WTC11 (cell line): ENCODE results near the gene GLIPR2. TPM values are rescaled to one million over a fixed set of nuclear protein-coding genes. Genes with fewer than 3 reads are reported as not detected.

ENCODE experiments used
- ATAC-seq: fragments of 200-7000 bp; cut with Tn5 transposase; 2 replicates; pipeline ENCODE4 v1.10.0; 2021; ENCODE audit warnings: mild to moderate bottlenecking, moderate library complexity
- CTCF ChIA-PET: fragments of 300-600 bp; sonication (Branson Sonifier 250); formaldehyde crosslinking; loops from one replicate; lab custom pipeline; 2021; ENCODE audit warnings: antibody characterized with exemption; lab: Charles Lee
- POLR2A ChIA-PET: fragments of 350-600 bp; sonication (Branson Sonifier 250); formaldehyde crosslinking; loops from one replicate; lab custom pipeline; 2021; ENCODE audit warnings: antibody characterized with exemption; lab: Charles Lee
- DNase-seq: peaks from one replicate; pipeline ENCODE4 v3.0.0; 2021; ENCODE audit warnings: low spot score
- H3K27ac Mint-ChIP-seq: 2 replicates; pipeline ENCODE4 v1.8.0; 2021; ENCODE audit warnings: mixed read lengths
- H3K27me3 Mint-ChIP-seq: 2 replicates; pipeline ENCODE4 v1.8.0; 2021; ENCODE audit warnings: low read depth, mild to moderate bottlenecking, moderate library complexity, mixed read lengths
- H3K36me3 Mint-ChIP-seq: 2 replicates; pipeline ENCODE4 v1.8.0; 2021; ENCODE audit warnings: mixed read lengths
- H3K4me1 Mint-ChIP-seq: 2 replicates; pipeline ENCODE4 v1.8.0; 2022; ENCODE audit warnings: mixed read lengths
- H3K4me3 Mint-ChIP-seq: 2 replicates; pipeline ENCODE4 v1.8.0; 2021; ENCODE audit warnings: mild to moderate bottlenecking, moderate library complexity, mixed read lengths
- H3K9me3 Mint-ChIP-seq: 2 replicates; pipeline ENCODE4 v1.8.0; 2021; ENCODE audit warnings: mixed read lengths
- ATF1 ChIP-seq: sonication (generic); formaldehyde crosslinking; IDR thresholded peaks from 2 replicates; pipeline ENCODE4 v1.8.1; 2023; ENCODE audit warnings: mild to moderate bottlenecking, moderate library complexity, missing genetic modification reagents
- CREB1 ChIP-seq: sonication (generic); formaldehyde crosslinking; IDR thresholded peaks from 2 replicates; pipeline ENCODE4 v1.8.0; 2023; ENCODE audit warnings: mild to moderate bottlenecking, missing genetic modification reagents
- FOXP1 ChIP-seq: sonication (generic); formaldehyde crosslinking; IDR thresholded peaks from 2 replicates; pipeline ENCODE4 v1.8.0; 2022; ENCODE audit warnings: missing genetic modification reagents, mild to moderate bottlenecking, moderate library complexity, borderline replicate concordance
- GRHL2 ChIP-seq: fragments of 250-450 bp; sonication (Bioruptor Pico); IDR thresholded peaks from 2 replicates; pipeline ENCODE4 v1.8.0; 2022; ENCODE audit warnings: mild to moderate bottlenecking, moderate library complexity; ENCODE audit not compliant: insufficient replicate concordance, severe bottlenecking
- JAZF1 ChIP-seq: fragments of 250-450 bp; sonication (Bioruptor Pico); IDR thresholded peaks from 2 replicates; pipeline ENCODE4 v1.9.0; 2021; ENCODE audit warnings: moderate library complexity, mild to moderate bottlenecking, inconsistent platforms
- JUN ChIP-seq: sonication (generic); formaldehyde crosslinking; IDR thresholded peaks from 2 replicates; pipeline ENCODE4 v1.8.0; 2023; ENCODE audit warnings: mild to moderate bottlenecking, missing genetic modification reagents
- MXD4 ChIP-seq: fragments of 250-450 bp; sonication (Bioruptor Pico); IDR thresholded peaks from 2 replicates; pipeline ENCODE4 v1.8.0; 2021; ENCODE audit warnings: mild to moderate bottlenecking, moderate library complexity, borderline replicate concordance
- NR2C2 ChIP-seq: sonication (generic); formaldehyde crosslinking; IDR thresholded peaks from 2 replicates; pipeline ENCODE4 v1.8.0; 2022; ENCODE audit warnings: mild to moderate bottlenecking, missing genetic modification reagents
- NR3C1 ChIP-seq: sonication (generic); formaldehyde crosslinking; conservative IDR thresholded peaks from 2 replicates; pipeline ENCODE4 v1.8.1; 2023; ENCODE audit warnings: low read depth, mild to moderate bottlenecking, missing genetic modification reagents
- OVOL2 ChIP-seq: fragments of 250-450 bp; sonication (Bioruptor Pico); IDR thresholded peaks from 2 replicates; pipeline ENCODE4 v1.9.0; 2021; ENCODE audit warnings: mild to moderate bottlenecking, borderline replicate concordance
- SMAD3 ChIP-seq: sonication (generic); formaldehyde crosslinking; IDR thresholded peaks from 2 replicates; pipeline ENCODE4 v1.8.0; 2022; ENCODE audit warnings: missing genetic modification reagents, mild to moderate bottlenecking, borderline replicate concordance
- SP1 ChIP-seq: sonication (generic); formaldehyde crosslinking; conservative IDR thresholded peaks from 2 replicates; pipeline ENCODE4 v1.8.1; 2022; ENCODE audit warnings: missing genetic modification reagents
- TEAD1 ChIP-seq: sonication (generic); formaldehyde crosslinking; IDR thresholded peaks from 2 replicates; pipeline ENCODE4 v1.8.0; 2022; ENCODE audit warnings: mild to moderate bottlenecking, missing genetic modification reagents
- ZBTB21 ChIP-seq: sonication (generic); formaldehyde crosslinking; IDR thresholded peaks from 2 replicates; pipeline ENCODE4 v1.8.1; 2023; ENCODE audit warnings: mild to moderate bottlenecking, missing genetic modification reagents, borderline replicate concordance
- total RNA-seq: library from RNA; stranded (reverse); gene quantifications from 3 replicates; pipeline ENCODE4 v1.2.3, GENCODE V29; 2021
- TF ChIP-seq, protein P1 (sequence below): sonication (generic); formaldehyde crosslinking; IDR thresholded peaks from 2 replicates; pipeline ENCODE4 v1.8.0; 2022; ENCODE audit warnings: missing genetic modification reagents
- TF ChIP-seq, protein P2 (sequence below): sonication (generic); formaldehyde crosslinking; IDR thresholded peaks from 2 replicates; pipeline ENCODE4 v1.8.1; 2023; ENCODE audit warnings: mild to moderate bottlenecking, missing genetic modification reagents, moderate library complexity
- TF ChIP-seq, protein P3 (sequence below): sonication (generic); formaldehyde crosslinking; IDR thresholded peaks from 2 replicates; pipeline ENCODE4 v1.8.1; 2023; ENCODE audit warnings: mild to moderate bottlenecking, missing genetic modification reagents, borderline replicate concordance
- TF ChIP-seq, protein P4 (sequence below): sonication (generic); formaldehyde crosslinking; IDR thresholded peaks from 2 replicates; pipeline ENCODE4 v1.8.1; 2022; ENCODE audit warnings: mild to moderate bottlenecking, missing genetic modification reagents, moderate library complexity, borderline replicate concordance
- TF ChIP-seq, protein P5 (sequence below): fragments of 250-450 bp; sonication (Bioruptor Pico); IDR thresholded peaks from 2 replicates; pipeline ENCODE4 v1.9.0; 2021; ENCODE audit warnings: mild to moderate bottlenecking
- TF ChIP-seq, protein P6 (sequence below): sonication (generic); formaldehyde crosslinking; IDR thresholded peaks from 2 replicates; pipeline ENCODE4 v1.8.1; 2023; ENCODE audit warnings: mild to moderate bottlenecking, moderate library complexity, missing genetic modification reagents

The GLIPR2 gene
- total RNA-seq, 1 experiment from 2014 or later = 3.7 TPM

DNA sequence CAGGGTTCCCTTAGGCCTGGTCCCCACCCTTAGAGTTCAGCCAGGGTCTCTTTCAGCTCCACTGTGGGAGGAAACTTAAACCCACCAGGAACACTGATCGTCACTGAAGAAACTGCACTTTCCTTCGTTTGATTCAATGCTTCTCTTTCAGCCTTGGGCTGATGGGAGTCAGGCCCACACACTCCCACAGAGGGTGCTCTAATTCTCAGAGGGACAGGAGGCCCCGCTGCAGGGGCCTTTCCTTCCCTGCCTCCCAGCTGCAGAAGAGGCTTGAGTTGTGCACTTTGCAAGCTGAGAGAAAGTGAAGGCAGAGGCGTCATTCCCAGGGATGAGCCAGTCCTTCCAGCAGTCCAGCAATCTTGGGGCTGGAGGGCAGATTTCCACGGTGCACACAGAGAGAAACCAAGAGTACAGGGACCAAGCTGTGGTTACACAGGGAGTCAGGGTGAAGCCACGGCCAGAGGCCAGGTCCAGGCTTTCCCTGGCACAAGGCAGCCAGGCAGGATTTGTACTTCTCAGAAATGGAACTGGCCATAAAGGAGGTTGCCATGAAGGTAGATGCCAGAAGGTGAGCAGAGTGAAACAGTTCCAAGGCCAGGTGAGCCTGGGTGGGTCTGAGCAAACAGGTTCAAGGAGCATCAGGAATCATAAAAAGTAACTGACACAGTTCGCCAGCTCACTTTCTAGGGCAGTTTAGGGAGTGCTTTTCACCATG lies 10.4 kb upstream of the GLIPR2 start:
- ChIA-PET CTCF (interaction anchor here (0.8 to 4.4 kb wide), 2 partner anchors 40 to 65 kb away, joined by 4 to 16 read pairs; partner anchors contain the start of gene CLTA), POLR2A (interaction anchor here (1.1 kb wide), 1 partner anchor 37 kb away, joined by 3 read pairs; no protein-coding TSS in a partner anchor)
- no peak for DNase-seq
- H3K27me3 Mint-ChIP-seq = peaks cover 5% of the 10 kb centered on the region; the same call in 1 of the 2 replicates
- H3K27ac Mint-ChIP-seq = no peak overlapping the region
- H3K9me3 Mint-ChIP-seq = no peaks in the 10 kb centered on the region
- TF ChIP-seq CREB1 (CRISPR knock-in tag) = no peak
- TF ChIP-seq, protein P1, sequence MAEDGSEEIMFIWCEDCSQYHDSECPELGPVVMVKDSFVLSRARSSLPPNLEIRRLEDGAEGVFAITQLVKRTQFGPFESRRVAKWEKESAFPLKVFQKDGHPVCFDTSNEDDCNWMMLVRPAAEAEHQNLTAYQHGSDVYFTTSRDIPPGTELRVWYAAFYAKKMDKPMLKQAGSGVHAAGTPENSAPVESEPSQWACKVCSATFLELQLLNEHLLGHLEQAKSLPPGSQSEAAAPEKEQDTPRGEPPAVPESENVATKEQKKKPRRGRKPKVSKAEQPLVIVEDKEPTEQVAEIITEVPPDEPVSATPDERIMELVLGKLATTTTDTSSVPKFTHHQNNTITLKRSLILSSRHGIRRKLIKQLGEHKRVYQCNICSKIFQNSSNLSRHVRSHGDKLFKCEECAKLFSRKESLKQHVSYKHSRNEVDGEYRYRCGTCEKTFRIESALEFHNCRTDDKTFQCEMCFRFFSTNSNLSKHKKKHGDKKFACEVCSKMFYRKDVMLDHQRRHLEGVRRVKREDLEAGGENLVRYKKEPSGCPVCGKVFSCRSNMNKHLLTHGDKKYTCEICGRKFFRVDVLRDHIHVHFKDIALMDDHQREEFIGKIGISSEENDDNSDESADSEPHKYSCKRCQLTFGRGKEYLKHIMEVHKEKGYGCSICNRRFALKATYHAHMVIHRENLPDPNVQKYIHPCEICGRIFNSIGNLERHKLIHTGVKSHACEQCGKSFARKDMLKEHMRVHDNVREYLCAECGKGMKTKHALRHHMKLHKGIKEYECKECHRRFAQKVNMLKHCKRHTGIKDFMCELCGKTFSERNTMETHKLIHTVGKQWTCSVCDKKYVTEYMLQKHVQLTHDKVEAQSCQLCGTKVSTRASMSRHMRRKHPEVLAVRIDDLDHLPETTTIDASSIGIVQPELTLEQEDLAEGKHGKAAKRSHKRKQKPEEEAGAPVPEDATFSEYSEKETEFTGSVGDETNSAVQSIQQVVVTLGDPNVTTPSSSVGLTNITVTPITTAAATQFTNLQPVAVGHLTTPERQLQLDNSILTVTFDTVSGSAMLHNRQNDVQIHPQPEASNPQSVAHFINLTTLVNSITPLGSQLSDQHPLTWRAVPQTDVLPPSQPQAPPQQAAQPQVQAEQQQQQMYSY (CRISPR knock-in tag) = peak; percentile 30; the same call in 1 of the 2 replicates
- TF ChIP-seq, all 79 proteins: peak for 1
- no peak; the same call in 1 of the 2 replicates for ATAC-seq
- Mint-ChIP-seq H3K4me1 (no peaks in the 10 kb centered on the region), H3K36me3 (peaks cover 5% of the 10 kb centered on the region), H3K4me3 (no peak overlapping the region)

DNA sequence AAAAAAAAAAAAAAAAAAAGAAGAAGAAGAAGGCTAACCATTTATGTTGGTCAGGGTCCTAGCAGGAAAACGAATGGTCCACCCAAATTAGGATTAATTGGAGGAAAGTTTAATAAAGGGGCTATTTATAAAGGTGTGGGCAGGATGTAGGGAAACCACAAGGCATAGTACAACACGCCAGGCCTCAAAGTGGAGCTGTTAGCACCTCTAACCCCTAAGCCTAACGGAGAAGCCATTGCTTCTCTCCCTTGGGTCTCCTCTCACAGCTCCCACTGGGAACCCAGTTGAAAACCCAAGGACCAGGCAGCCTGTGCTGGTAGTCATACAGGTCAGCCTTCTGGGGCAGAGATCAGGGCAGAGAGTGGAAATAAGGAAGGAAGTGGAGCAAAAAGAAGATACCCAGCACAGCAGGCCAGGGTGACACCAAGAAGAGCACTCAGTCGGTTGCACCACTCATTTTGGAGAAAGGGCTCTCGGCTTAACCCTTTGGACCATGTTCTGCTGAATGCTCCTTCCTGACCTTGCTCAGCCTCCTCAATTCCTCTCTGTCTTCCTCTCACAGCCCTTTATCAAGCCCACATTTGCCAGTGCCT lies 8.8 kb upstream of the GLIPR2 start:
- POLR2A ChIA-PET = no interaction called here
- DNase-seq (no peak), ATAC-seq (no peak)
- CTCF ChIA-PET = interaction anchor here (4.4 kb wide), 1 partner anchor 38 kb away, joined by 16 read pairs; no protein-coding TSS in a partner anchor
- H3K36me3 Mint-ChIP-seq = peaks cover 2% of the 10 kb centered on the region; the same call in 1 of the 2 replicates
- H3K4me1 Mint-ChIP-seq = peaks cover 9% of the 10 kb centered on the region
- H3K27me3 Mint-ChIP-seq = peaks cover 21% of the 10 kb centered on the region
- no peak overlapping the region for H3K27ac Mint-ChIP-seq
- H3K9me3 Mint-ChIP-seq = no peaks in the 10 kb centered on the region
- H3K4me3 Mint-ChIP-seq = no peak overlapping the region
- no peak for TF ChIP-seq JUN (CRISPR knock-in tag)
- TF ChIP-seq TEAD1 (CRISPR knock-in tag) = no peak
- TF ChIP-seq NR3C1 (CRISPR knock-in tag) = no peak
- no peak for TF ChIP-seq MXD4 (CRISPR knock-in tag)
- no peak for TF ChIP-seq ATF1
- no peak for TF ChIP-seq NR2C2
- TF ChIP-seq, protein P2, sequence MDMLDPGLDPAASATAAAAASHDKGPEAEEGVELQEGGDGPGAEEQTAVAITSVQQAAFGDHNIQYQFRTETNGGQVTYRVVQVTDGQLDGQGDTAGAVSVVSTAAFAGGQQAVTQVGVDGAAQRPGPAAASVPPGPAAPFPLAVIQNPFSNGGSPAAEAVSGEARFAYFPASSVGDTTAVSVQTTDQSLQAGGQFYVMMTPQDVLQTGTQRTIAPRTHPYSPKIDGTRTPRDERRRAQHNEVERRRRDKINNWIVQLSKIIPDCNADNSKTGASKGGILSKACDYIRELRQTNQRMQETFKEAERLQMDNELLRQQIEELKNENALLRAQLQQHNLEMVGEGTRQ (CRISPR knock-in tag) = no peak
- TF ChIP-seq, protein P3, sequence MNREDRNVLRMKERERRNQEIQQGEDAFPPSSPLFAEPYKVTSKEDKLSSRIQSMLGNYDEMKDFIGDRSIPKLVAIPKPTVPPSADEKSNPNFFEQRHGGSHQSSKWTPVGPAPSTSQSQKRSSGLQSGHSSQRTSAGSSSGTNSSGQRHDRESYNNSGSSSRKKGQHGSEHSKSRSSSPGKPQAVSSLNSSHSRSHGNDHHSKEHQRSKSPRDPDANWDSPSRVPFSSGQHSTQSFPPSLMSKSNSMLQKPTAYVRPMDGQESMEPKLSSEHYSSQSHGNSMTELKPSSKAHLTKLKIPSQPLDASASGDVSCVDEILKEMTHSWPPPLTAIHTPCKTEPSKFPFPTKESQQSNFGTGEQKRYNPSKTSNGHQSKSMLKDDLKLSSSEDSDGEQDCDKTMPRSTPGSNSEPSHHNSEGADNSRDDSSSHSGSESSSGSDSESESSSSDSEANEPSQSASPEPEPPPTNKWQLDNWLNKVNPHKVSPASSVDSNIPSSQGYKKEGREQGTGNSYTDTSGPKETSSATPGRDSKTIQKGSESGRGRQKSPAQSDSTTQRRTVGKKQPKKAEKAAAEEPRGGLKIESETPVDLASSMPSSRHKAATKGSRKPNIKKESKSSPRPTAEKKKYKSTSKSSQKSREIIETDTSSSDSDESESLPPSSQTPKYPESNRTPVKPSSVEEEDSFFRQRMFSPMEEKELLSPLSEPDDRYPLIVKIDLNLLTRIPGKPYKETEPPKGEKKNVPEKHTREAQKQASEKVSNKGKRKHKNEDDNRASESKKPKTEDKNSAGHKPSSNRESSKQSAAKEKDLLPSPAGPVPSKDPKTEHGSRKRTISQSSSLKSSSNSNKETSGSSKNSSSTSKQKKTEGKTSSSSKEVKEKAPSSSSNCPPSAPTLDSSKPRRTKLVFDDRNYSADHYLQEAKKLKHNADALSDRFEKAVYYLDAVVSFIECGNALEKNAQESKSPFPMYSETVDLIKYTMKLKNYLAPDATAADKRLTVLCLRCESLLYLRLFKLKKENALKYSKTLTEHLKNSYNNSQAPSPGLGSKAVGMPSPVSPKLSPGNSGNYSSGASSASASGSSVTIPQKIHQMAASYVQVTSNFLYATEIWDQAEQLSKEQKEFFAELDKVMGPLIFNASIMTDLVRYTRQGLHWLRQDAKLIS (CRISPR knock-in tag) = no peak
- TF ChIP-seq, protein P4, sequence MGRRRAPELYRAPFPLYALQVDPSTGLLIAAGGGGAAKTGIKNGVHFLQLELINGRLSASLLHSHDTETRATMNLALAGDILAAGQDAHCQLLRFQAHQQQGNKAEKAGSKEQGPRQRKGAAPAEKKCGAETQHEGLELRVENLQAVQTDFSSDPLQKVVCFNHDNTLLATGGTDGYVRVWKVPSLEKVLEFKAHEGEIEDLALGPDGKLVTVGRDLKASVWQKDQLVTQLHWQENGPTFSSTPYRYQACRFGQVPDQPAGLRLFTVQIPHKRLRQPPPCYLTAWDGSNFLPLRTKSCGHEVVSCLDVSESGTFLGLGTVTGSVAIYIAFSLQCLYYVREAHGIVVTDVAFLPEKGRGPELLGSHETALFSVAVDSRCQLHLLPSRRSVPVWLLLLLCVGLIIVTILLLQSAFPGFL (CRISPR knock-in tag) = no peak
- TF ChIP-seq SMAD3 (CRISPR knock-in tag) = no peak
- no peak for TF ChIP-seq ZBTB21 (CRISPR knock-in tag)
- TF ChIP-seq, protein P5, sequence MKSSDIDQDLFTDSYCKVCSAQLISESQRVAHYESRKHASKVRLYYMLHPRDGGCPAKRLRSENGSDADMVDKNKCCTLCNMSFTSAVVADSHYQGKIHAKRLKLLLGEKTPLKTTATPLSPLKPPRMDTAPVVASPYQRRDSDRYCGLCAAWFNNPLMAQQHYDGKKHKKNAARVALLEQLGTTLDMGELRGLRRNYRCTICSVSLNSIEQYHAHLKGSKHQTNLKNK = no peak
- TF ChIP-seq SP1 = no peak
- no peak for TF ChIP-seq GRHL2
- TF ChIP-seq JAZF1 = no peak
- TF ChIP-seq OVOL2 = no peak
- TF ChIP-seq, protein P6, sequence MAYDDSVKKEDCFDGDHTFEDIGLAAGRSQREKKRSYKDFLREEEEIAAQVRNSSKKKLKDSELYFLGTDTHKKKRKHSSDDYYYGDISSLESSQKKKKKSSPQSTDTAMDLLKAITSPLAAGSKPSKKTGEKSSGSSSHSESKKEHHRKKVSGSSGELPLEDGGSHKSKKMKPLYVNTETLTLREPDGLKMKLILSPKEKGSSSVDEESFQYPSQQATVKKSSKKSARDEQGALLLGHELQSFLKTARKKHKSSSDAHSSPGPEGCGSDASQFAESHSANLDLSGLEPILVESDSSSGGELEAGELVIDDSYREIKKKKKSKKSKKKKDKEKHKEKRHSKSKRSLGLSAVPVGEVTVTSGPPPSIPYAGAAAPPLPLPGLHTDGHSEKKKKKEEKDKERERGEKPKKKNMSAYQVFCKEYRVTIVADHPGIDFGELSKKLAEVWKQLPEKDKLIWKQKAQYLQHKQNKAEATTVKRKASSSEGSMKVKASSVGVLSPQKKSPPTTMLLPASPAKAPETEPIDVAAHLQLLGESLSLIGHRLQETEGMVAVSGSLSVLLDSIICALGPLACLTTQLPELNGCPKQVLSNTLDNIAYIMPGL (CRISPR knock-in tag) = no peak
- TF ChIP-seq FOXP1 (CRISPR knock-in tag) = no peak
